ENCODE data around the gene GPBAR1.

GPBAR1 gene

DNA sequence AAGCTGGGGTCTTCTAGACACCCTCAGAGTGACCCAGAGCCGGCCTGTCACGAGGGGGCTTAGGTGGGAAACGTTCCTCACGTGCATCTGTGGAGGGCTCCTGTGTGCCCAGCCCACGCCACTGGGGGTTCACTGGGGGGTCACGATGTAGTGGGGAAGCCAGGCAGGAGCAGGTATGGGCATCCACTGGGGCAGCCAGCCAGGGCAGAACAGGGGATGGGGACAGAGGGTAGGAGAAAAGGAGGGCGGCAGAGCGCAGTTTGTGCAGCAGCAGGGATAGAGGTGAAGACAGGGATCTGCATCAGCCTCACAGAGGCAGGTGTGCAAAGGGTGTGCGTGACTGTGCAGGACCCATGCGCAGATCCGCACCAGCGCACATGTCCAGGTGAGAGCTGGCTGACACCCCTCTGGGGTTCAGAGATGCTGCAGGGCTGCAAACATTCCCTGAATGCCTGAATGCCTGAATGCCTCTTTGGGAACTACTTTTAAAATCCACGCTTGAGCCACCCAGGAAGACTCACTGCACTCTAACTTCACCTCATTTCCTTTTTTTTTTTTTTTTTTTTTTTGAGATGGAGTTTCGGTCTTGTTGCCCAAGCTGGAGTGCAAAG is 19.6 kb downstream of the GPBAR1 start:
- Histone ChIP-seq H3K36me3 (ENCODE audit: insufficient read depth, insufficient read length, low read length) (peaks cover 69% of the 10 kb centered on the region), H3K27me3 (ENCODE audit: insufficient read depth, insufficient read length) (no peaks in the 10 kb centered on the region), H3K9me3 (ENCODE audit: insufficient read depth, low read length) (no peaks in the 10 kb centered on the region), H3K4me1 (ENCODE audit: insufficient read depth, insufficient read length) (peaks cover 9% of the 10 kb centered on the region), H3K9ac (ENCODE audit: insufficient read length, low read depth) (peak overlapping the region; percentile 3), H3K4me3 (ENCODE audit: insufficient read length, low read depth) (no peak overlapping the region)
- TF ChIP-seq SUZ12 (IDR thresholded peaks at IDR 0.05; ENCODE audit: extremely low read depth, insufficient read depth, insufficient read length) (no peak), YY1 (IDR thresholded peaks at IDR 0.05; ENCODE audit: insufficient read depth, insufficient read length) (no peak), ZNF274 (IDR thresholded peaks at IDR 0.05; ENCODE audit: low read depth, low read length) (no peak)
- no peak for DNase-seq (ENCODE audit: low read depth, low spot score)

DNA sequence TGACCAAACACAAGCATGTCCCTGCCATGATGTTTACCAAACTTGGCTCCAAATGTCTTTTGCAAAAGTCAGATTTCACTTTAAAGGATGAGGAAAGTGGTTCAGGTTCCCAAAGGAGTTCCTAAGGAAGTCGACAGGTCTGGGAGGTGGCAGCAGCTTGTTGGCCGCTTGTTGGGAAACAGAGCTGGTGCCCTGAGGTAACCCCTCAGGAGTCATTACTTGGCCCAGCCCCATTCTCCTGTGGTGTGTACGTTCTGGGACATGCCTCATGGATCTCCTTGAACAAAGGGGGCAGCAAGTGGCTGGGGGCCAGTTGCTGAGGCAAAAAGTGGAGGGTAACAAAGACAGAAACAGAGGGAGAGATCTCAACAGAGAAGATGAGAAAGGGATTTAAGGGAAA is 20.6 kb downstream of the GPBAR1 start:
- Histone ChIP-seq H3K9me3 (ENCODE audit: insufficient read depth, low read length) (no peaks in the 10 kb centered on the region), H3K4me3 (ENCODE audit: insufficient read length, low read depth) (no peak overlapping the region), H3K9ac (ENCODE audit: insufficient read length, low read depth) (no peak overlapping the region), H3K4me1 (ENCODE audit: insufficient read depth, insufficient read length) (peaks cover 20% of the 10 kb centered on the region), H3K27me3 (ENCODE audit: insufficient read depth, insufficient read length) (no peaks in the 10 kb centered on the region), H3K36me3 (ENCODE audit: insufficient read depth, insufficient read length, low read length) (peaks cover 64% of the 10 kb centered on the region)
- no peak for DNase-seq (ENCODE audit: low read depth, low spot score)
- TF ChIP-seq SUZ12 (IDR thresholded peaks at IDR 0.05; ENCODE audit: extremely low read depth, insufficient read depth, insufficient read length) (no peak), ZNF274 (IDR thresholded peaks at IDR 0.05; ENCODE audit: low read depth, low read length) (no peak), YY1 (IDR thresholded peaks at IDR 0.05; ENCODE audit: insufficient read depth, insufficient read length) (no peak)

DNA sequence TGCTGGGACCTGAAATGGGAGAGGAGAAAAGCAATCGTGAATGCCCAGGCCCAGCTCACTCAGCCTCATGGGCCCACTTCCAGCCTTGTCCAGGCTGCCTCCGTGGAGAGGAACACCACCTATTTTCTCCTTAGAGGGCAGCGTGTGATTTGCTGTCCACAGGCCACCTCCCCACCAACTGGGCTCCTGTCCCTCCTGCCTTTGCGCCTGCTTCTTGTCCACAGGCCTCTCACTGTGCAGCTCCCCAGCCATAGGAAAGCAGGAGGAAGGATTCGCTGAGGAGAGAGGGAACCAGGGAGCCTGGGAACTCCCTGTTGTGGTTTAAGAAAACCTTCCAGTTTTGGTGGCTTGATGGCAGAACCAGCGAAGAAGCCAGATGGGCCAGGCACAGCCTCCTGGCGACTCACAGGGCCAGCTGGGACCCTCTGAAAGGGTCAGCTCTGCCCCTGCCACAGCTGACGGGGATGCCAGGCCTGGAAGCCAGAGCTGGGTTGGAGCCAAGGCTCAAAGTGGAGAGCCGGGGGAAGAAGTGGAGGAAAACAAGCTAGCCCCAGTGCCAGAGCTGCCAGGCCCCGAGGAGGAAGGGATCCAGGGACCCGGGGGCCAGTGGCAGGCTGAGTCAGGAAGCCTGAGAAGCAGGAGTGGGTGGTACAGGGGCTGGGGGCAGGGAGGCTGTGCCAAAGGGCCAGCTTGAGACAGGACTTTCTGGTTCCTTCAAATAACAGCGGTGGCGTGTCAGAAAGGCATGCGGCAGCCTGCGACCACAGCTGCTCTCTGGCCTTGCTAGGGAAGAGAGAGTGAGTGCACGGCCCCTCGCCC is 21.6 kb downstream of the GPBAR1 start:
- H3K36me3 ChIP-seq (ENCODE audit: insufficient read depth, insufficient read length, low read length), result peaks cover 55% of the 10 kb centered on the region
- no peak for DNase-seq (ENCODE audit: low read depth, low spot score)
- peak overlapping the region; percentile 11 for H3K9ac ChIP-seq (ENCODE audit: insufficient read length, low read depth)
- H3K27me3 ChIP-seq (ENCODE audit: insufficient read depth, insufficient read length), result no peaks in the 10 kb centered on the region
- H3K4me3 ChIP-seq (ENCODE audit: insufficient read length, low read depth), result no peak overlapping the region
- no peaks in the 10 kb centered on the region for H3K9me3 ChIP-seq (ENCODE audit: insufficient read depth, low read length)
- H3K4me1 ChIP-seq (ENCODE audit: insufficient read depth, insufficient read length), result peaks cover 25% of the 10 kb centered on the region
- TF ChIP-seq SUZ12 (IDR thresholded peaks at IDR 0.05; ENCODE audit: extremely low read depth, insufficient read depth, insufficient read length) (no peak), YY1 (IDR thresholded peaks at IDR 0.05; ENCODE audit: insufficient read depth, insufficient read length) (no peak), ZNF274 (IDR thresholded peaks at IDR 0.05; ENCODE audit: low read depth, low read length) (no peak)

DNA sequence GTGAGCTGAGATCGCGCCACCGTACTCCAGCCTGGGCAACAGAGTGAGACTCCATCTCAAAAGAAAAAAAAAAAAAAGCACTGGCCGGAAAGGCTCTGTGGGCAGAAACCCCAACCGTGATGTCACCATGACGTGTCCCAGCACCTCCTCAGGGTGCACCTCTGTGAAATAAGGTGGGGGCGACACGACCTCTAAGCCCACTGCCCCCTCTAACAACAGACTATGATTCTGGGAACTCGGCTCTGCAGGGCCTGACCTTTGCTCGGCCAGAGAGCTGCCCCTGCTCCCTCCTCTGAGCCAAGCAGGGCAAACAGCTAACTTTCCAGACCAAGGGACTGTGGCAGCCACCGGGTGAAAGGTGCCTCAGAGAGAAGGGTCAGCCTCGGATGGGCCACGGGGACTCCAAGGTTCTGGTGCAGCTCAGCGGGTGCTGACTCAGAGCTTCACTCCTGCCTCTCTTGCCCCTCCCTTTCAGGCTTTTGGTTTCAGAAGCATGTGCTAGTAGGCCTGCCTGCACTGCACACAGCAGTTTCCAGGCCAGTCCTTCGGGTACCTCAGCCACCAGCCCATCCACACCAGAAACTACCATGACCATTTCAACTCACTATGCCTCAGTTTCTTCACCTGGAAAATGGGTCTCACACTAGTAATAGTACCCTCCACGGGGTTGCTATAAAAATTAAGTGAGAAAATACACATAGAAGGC is 23.4 kb downstream of the GPBAR1 start:
- TF ChIP-seq SUZ12 (IDR thresholded peaks at IDR 0.05; ENCODE audit: extremely low read depth, insufficient read depth, insufficient read length) (no peak), YY1 (IDR thresholded peaks at IDR 0.05; ENCODE audit: insufficient read depth, insufficient read length) (no peak), ZNF274 (IDR thresholded peaks at IDR 0.05; ENCODE audit: low read depth, low read length) (no peak)
- no peak for DNase-seq (ENCODE audit: low read depth, low spot score)
- no peaks in the 10 kb centered on the region for H3K9me3 ChIP-seq (ENCODE audit: insufficient read depth, low read length)
- H3K9ac ChIP-seq (ENCODE audit: insufficient read length, low read depth), result peak overlapping the region; percentile 45
- peaks cover 36% of the 10 kb centered on the region for H3K36me3 ChIP-seq (ENCODE audit: insufficient read depth, insufficient read length, low read length)
- no peak overlapping the region for H3K4me3 ChIP-seq (ENCODE audit: insufficient read length, low read depth)
- no peaks in the 10 kb centered on the region for H3K27me3 ChIP-seq (ENCODE audit: insufficient read depth, insufficient read length)
- H3K4me1 ChIP-seq (ENCODE audit: insufficient read depth, insufficient read length), result peaks cover 25% of the 10 kb centered on the region

DNA sequence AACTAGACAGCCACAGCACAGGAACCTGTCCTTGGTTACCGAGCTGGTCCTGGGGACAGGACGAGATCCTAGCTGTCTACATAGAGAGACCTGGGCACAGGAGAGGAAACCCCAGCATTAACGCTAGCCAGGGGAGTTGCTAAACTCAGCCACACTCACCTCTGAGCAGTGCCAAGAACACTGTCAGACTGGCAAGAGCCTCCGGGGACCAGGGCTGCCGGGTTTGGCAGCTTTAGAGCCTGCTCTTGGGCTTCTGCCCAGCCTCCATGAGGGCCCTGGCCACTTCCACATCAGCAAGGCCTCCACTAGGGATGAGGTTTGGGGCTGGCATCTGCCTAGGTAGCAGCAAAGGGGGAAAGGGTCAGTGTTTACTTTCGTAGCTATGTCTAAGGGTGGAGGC is 24.8 kb downstream of the GPBAR1 start:
- peak overlapping the region; percentile 68 for H3K9ac ChIP-seq (ENCODE audit: insufficient read length, low read depth)
- no peaks in the 10 kb centered on the region for H3K9me3 ChIP-seq (ENCODE audit: insufficient read depth, low read length)
- peaks cover 27% of the 10 kb centered on the region for H3K36me3 ChIP-seq (ENCODE audit: insufficient read depth, insufficient read length, low read length)
- TF ChIP-seq ZNF274 (IDR thresholded peaks at IDR 0.05; ENCODE audit: low read depth, low read length), result no peak
- peaks cover 26% of the 10 kb centered on the region for H3K4me1 ChIP-seq (ENCODE audit: insufficient read depth, insufficient read length)
- DNase-seq (ENCODE audit: low read depth, low spot score), result no peak
- no peak overlapping the region for H3K4me3 ChIP-seq (ENCODE audit: insufficient read length, low read depth)
- no peaks in the 10 kb centered on the region for H3K27me3 ChIP-seq (ENCODE audit: insufficient read depth, insufficient read length)

DNA sequence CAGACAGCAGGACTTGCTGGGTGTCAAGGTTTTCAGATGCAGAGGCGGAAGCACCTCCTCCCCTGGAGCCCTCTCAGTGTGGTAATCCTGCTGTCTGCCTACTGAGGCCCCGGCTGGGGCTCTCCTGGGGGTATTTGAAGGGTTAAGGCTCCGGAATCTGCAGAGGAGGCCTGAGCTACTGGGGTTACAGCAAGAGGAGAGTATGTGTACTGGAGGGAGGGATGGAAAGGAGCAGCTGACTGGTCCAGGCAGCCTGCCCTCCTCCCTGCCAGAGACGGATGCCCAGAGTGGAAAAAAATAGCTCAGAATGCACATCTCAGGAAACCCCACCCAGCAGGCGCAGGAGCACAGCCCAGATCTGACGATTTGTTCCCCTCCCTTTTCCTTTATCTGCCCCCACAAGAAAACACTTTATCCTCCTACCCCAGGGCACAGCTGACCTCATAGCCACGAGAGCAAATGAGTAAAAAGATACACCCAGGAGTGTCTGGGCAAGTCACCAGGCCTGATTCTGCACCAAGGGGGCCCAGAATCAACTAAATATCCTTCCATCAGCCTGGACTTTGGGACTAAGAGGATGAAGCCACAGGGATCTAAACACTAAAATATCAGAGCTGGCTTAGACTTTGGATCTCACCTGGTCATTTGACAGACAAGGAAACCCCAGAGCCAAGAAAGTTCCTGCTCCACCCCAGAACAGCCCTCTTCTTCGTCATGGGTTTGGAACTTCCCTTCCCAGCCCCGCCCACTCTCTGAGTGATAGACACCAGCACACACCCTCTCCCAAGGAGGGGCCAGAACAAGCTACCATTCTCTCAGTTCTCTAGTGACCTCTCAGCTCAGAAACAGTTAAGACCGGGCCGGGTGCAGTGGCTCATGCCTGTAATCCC is 26.0 kb downstream of the GPBAR1 start:
- TF ChIP-seq ZNF274 (IDR thresholded peaks at IDR 0.05; ENCODE audit: low read depth, low read length) (no peak), YY1 (IDR thresholded peaks at IDR 0.05; ENCODE audit: insufficient read depth, insufficient read length) (no peak), SUZ12 (IDR thresholded peaks at IDR 0.05; ENCODE audit: extremely low read depth, insufficient read depth, insufficient read length) (no peak)
- peak overlapping the region; percentile 68 for H3K9ac ChIP-seq (ENCODE audit: insufficient read length, low read depth)
- DNase-seq (ENCODE audit: low read depth, low spot score), result peak; percentile 68
- no peaks in the 10 kb centered on the region for H3K27me3 ChIP-seq (ENCODE audit: insufficient read depth, insufficient read length)
- no peaks in the 10 kb centered on the region for H3K9me3 ChIP-seq (ENCODE audit: insufficient read depth, low read length)
- H3K4me3 ChIP-seq (ENCODE audit: insufficient read length, low read depth), result peak overlapping the region; percentile 23
- peaks cover 20% of the 10 kb centered on the region for H3K36me3 ChIP-seq (ENCODE audit: insufficient read depth, insufficient read length, low read length)
- H3K4me1 ChIP-seq (ENCODE audit: insufficient read depth, insufficient read length), result peaks cover 28% of the 10 kb centered on the region
